ENCODE data around the gene TNS3.

- no peak for TF ChIP-seq CTCF (IDR thresholded peaks at IDR 0.05; ENCODE audit: extremely low read depth in 1 of 2, insufficient read depth in 1 of 2, low read depth in 1 of 2, low read length in 2 of 2)
- TF ChIP-seq POLR2AphosphoS5 (IDR thresholded peaks at IDR 0.05; ENCODE audit: insufficient read depth, low read depth, low read length): no peak
Observed at GRCh38 chr7:47280114-47280513, 301.8 kb downstream of the TNS3 start.

All from endothelial cell of umbilical vein (primary cell).